Esophagus muscularis mucosa (tissue), 4 donors: Measurements from ENCODE around the gene TRRAP. TPM values are rescaled to one million over a fixed set of nuclear protein-coding genes. Genes with fewer than 3 reads are reported as not detected.

Experiments
- DNase-seq: peaks from one replicate; pipeline ENCODE4 v3.0.0-alpha.2; 2017; ENCODE audit errors: extremely low spot score
- H3K27ac ChIP-seq, 4 donors: fragments of 200-600 bp; sonication (generic); replicated peaks in 1 of 4; 1 replicate in 3 of 4; 2 replicates in 1 of 4; pipeline ENCODE4 v1.5.1; 2016 to 2019; ENCODE audit warnings: mild to moderate bottlenecking in 1 of 4
- H3K27me3 ChIP-seq, 4 donors: fragments of 200-600 bp; sonication (generic); one replicate each; pipeline versions ENCODE4 v1.5.1 to v1.6.0; 2016 to 2019
- H3K36me3 ChIP-seq, 4 donors: fragments of 200-600 bp; sonication (generic); one replicate each; pipeline ENCODE4 v1.5.1; 2016 to 2019
- H3K4me1 ChIP-seq, 4 donors: fragments of 200-600 bp; sonication (generic); one replicate each; pipeline ENCODE4 v1.5.1; 2016 to 2019
- H3K4me3 ChIP-seq, 4 donors: fragments of 200-600 bp; sonication (generic); 1 replicate in 2 of 4; 2 replicates in 2 of 4; pipeline ENCODE4 v1.5.1; 2016 to 2019; ENCODE audit warnings: mild to moderate bottlenecking in 4 of 4, moderate library complexity in 1 of 4
- H3K9me3 ChIP-seq, 4 donors: fragments of 200-600 bp; sonication (generic); 1 replicate in 3 of 4; 2 replicates in 1 of 4; pipeline ENCODE4 v1.5.1; 2016 to 2019
- EP300 ChIP-seq: sonication (generic); formaldehyde crosslinking; IDR thresholded peaks from one replicate; pipeline ENCODE4 v1.6.1; 2017; ENCODE audit warnings: antibody characterized with exemption
- POLR2A ChIP-seq: fragments of 450-650 bp; IDR thresholded peaks from one replicate; pipeline ENCODE4 v1.6.1; 2017; ENCODE audit warnings: antibody characterized with exemption, moderate library complexity, mild to moderate bottlenecking, low read depth
- POLR2AphosphoS5 ChIP-seq, 2 donors: sonication (generic); formaldehyde crosslinking; IDR thresholded peaks; one replicate each; pipeline ENCODE4 v1.6.1; 2017; ENCODE audit warnings: antibody characterized with exemption in 2 of 2
- WGBS: methylation state at CpG from one replicate; pipeline ENCODE4 v1.1.5; 2018; 5-methylcytosine and 5-hydroxymethylcytosine counted together
- intact Hi-C: fragments of 100-400 bp; cut with DNase I; formaldehyde crosslinking; loops from one replicate; pipeline ENCODE4 v1.15.1; 2023
- small RNA-seq, 3 donors: library from RNA; depleted of rRNA; stranded (forward); fragments of <200 nt; gene quantifications; one replicate each; pipeline ENCODE3, GENCODE V24; 2016
- total RNA-seq, 4 donors: library from RNA; depleted of rRNA; stranded (reverse); fragments of >200 nt; gene quantifications; one replicate each; pipeline versions ENCODE4 v1.1.0 to v1.2.1, GENCODE V29; 2016
- TF ChIP-seq, protein P1 (sequence below), 3 experiments: fragments of 200-600 bp in 2 of 3; fragments of 450-650 bp in 1 of 3; sonication (generic) in 2 of 3; IDR thresholded peaks; one replicate each; pipeline ENCODE4 v1.5.1; 2017 to 2019; ENCODE audit warnings: antibody characterized with exemption in 3 of 3, mild to moderate bottlenecking in 2 of 3, moderate library complexity in 1 of 3

The TRRAP gene
- total RNA-seq, 4 donors from 2014 or later: 22.9 to 38.0 (median 29.7) TPM

DNA sequence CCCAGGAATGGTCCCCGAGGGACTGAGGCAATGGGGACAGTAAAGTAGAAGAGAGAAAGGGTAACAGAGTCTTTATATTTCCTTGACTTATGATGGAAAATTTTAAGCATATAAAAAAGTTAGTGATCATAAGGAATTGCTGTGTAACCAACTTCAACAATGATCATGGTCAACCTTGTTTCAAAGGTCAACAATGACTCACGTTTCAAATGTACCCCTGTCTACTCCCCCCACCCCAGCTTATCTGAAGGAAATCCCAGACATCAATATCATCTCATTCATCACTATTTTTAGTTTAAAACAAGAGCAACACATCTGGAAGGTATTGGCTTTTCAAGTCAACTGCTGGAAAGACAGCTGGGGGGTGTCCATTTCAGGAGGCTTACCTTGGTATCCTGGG, 172.6 kb downstream of the TRRAP start:
- Histone ChIP-seq H3K36me3 (peaks cover 24 to 98% (median 97%) of the 10 kb centered on the region in 4 donors), H3K4me1 (no peaks in the 10 kb centered on the region), H3K27ac (no peak overlapping the region), H3K9me3 (no peaks in the 10 kb centered on the region), H3K4me3 (no peak overlapping the region), H3K27me3 (no peaks in the 10 kb centered on the region)
- 75% methylated on average over 2 of the region's 2 CpGs for WGBS
- no peak for TF ChIP-seq EP300
- no peak for TF ChIP-seq POLR2A
- TF ChIP-seq, protein P1, sequence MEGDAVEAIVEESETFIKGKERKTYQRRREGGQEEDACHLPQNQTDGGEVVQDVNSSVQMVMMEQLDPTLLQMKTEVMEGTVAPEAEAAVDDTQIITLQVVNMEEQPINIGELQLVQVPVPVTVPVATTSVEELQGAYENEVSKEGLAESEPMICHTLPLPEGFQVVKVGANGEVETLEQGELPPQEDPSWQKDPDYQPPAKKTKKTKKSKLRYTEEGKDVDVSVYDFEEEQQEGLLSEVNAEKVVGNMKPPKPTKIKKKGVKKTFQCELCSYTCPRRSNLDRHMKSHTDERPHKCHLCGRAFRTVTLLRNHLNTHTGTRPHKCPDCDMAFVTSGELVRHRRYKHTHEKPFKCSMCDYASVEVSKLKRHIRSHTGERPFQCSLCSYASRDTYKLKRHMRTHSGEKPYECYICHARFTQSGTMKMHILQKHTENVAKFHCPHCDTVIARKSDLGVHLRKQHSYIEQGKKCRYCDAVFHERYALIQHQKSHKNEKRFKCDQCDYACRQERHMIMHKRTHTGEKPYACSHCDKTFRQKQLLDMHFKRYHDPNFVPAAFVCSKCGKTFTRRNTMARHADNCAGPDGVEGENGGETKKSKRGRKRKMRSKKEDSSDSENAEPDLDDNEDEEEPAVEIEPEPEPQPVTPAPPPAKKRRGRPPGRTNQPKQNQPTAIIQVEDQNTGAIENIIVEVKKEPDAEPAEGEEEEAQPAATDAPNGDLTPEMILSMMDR (IDR thresholded peaks at IDR 0.05): no peak
- TF ChIP-seq POLR2AphosphoS5 (IDR thresholded peaks at IDR 0.05): no peak
- intact Hi-C loops: no loop called here
- DNase-seq: no peak

DNA sequence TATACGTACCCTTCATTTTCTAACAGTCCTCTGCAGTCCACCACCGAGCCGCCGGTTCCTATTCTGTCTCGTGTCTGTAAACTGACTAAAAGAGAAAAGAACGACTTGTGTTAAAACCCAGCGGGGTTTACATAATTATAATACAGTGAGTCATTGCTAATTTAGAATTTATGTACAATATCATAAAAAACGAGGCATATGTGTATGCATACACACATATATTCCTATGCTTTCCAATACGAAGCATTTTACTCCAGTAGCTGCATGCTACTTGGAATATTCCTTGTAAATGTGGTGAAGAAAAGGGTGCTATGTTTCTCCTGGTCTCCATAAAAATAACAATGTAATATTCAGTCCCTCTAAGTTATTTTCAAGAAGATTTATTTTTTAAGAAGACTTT, 176.4 kb downstream of the TRRAP start:
- H3K9me3 ChIP-seq: no peaks in the 10 kb centered on the region
- no peak for DNase-seq
- no peaks in the 10 kb centered on the region for H3K27me3 ChIP-seq
- H3K4me1 ChIP-seq: no peaks in the 10 kb centered on the region
- H3K36me3 ChIP-seq: peaks cover 22 to 90% (median 81%) of the 10 kb centered on the region in 4 donors
- intact Hi-C loops: no loop called here
- no peak overlapping the region for H3K27ac ChIP-seq
- TF ChIP-seq, protein P1 (IDR thresholded peaks at IDR 0.05): no peak
- TF ChIP-seq POLR2A: no peak
- no peak for TF ChIP-seq POLR2AphosphoS5 (IDR thresholded peaks at IDR 0.05)
- no peak for TF ChIP-seq EP300
- WGBS: 93% methylated on average over 9 of the region's 9 CpGs
- no peak overlapping the region for H3K4me3 ChIP-seq

DNA sequence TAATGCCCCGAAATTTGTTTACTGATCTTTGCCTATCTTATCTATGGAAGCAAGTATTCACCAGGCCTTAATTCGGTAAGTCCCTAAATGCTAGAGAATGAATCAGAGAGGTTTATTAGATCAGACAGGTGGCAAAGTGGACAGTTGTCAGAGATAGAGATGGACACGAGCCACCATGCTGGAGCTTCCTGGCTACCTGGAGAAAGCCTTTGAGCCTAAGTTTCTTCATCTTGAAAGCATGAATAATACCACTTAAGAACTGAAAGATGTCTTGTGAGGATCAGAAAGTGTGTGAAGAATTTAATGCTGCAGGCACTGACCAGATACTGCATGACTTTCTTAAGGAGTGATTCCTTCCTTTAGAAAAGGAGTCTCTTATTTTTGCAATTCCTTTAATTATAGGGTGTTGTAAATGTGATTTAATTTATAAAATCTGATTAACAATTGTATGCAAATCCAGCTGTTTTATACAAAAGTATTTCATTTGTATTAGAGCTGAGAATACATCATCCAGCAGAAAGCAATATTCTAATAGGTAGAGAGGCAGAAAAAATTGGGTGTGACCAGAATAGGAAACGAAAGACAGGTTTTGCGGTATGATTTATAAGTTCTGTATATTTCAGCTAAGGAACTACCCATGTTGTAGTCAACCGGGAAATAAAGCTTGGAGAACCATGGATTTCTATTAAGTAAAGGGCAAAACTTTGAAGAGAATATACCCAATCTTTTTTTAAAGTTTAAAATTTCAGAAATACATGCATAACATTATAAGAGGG, 182.9 kb downstream of the TRRAP start:
- Histone ChIP-seq H3K27ac (no peak overlapping the region), H3K36me3 (peaks cover 7 to 36% (median 18%) of the 10 kb centered on the region in 4 donors), H3K4me1 (peaks cover 0 to 4% (median 0%) of the 10 kb centered on the region in 4 donors), H3K9me3 (no peaks in the 10 kb centered on the region), H3K27me3 (no peaks in the 10 kb centered on the region), H3K4me3 (no peak overlapping the region)
- intact Hi-C loops: no loop called here
- TF ChIP-seq POLR2AphosphoS5 (IDR thresholded peaks at IDR 0.05) (no peak), EP300 (no peak), POLR2A (no peak)
- TF ChIP-seq, protein P1 (IDR thresholded peaks at IDR 0.05): no peak
- DNase-seq: no peak
- 84% methylated on average over 6 of the region's 6 CpGs for WGBS

Small RNAs within 50 kb of the gene (small RNA-seq; reads per million reads assigned to genes)
- 4.1 to 21.1 (median 19.8) reads per million in 3 donors for gene MIR3609

Other genes with a start within 250 kb of the TRRAP start
- gene TMEM130, start 8.5 kb upstream of the TRRAP start, total RNA-seq: 1 to 10 TPM in 1 of 4 donors, under 1 TPM in 3; 0.57 to 2.3 (median 0.87) TPM